ENCODE data around the gene UBR4. TPM values are rescaled to one million over a fixed set of nuclear protein-coding genes. Genes with fewer than 3 reads are reported as not detected.

UBR4 gene
- total RNA-seq, 1 donor from 2014 or later: 223 TPM

- Mint-ChIP-seq H3K36me3 (ENCODE audit: low read depth, unreplicated experiment) (peaks cover 41% of the 10 kb centered on the region), H3K27ac (ENCODE audit: unreplicated experiment) (no peak overlapping the region), H3K27me3 (ENCODE audit: unreplicated experiment) (peaks cover 2% of the 10 kb centered on the region), H3K4me3 (ENCODE audit: unreplicated experiment) (no peak overlapping the region), H3K9me3 (ENCODE audit: unreplicated experiment) (no peaks in the 10 kb centered on the region), H3K4me1 (ENCODE audit: unreplicated experiment) (peaks cover 13% of the 10 kb centered on the region)
- DNase-seq (ENCODE audit: low spot score): no peak
- TF ChIP-seq CTCF (IDR thresholded peaks at IDR 0.05; ENCODE audit: unreplicated experiment): no peak
Observed at GRCh38 chr1:19199969-19200604, 10.0 kb downstream of the UBR4 start.

DNA sequence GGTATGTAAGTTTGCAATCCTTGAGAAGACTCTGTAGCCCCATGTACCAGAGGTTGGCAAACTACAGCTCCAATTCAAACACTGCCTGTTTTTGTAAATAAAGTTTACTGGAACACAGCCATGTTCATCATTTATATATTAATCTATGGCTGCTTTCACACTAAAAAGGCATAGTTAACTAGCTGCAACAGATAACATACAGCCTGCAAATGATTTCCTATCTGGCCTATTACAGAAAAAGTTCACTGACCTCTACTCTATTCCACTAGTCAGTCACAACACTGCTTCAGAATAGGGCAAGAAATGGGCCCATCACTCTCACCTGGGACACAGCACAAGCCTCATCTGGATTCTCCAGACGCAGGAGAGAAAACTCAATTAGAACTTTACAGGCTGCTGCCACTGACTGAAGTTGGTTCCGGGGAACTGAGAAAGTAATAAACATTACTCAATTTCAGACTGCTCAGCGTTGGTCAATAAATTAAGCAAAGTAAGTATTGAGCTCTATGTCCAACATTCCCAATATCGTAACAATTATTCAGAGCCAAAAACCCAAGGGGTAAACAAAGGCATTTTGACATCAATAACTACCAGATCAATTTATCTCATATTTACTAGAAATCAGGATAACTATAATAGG is 10.6 kb downstream of the UBR4 start:
- no peak for DNase-seq (ENCODE audit: low spot score)
- no peak overlapping the region for H3K27ac Mint-ChIP-seq (ENCODE audit: unreplicated experiment)
- H3K36me3 Mint-ChIP-seq (ENCODE audit: low read depth, unreplicated experiment): peaks cover 36% of the 10 kb centered on the region
- H3K4me1 Mint-ChIP-seq (ENCODE audit: unreplicated experiment): peaks cover 7% of the 10 kb centered on the region
- no peak for TF ChIP-seq CTCF (IDR thresholded peaks at IDR 0.05; ENCODE audit: unreplicated experiment)
- no peak overlapping the region for H3K4me3 Mint-ChIP-seq (ENCODE audit: unreplicated experiment)
- H3K27me3 Mint-ChIP-seq (ENCODE audit: unreplicated experiment): peaks cover 2% of the 10 kb centered on the region
- no peaks in the 10 kb centered on the region for H3K9me3 Mint-ChIP-seq (ENCODE audit: unreplicated experiment)

GRCh38 chr1:19198820-19199219 is 11.2 kb downstream of the UBR4 start:
- Mint-ChIP-seq H3K27ac (ENCODE audit: unreplicated experiment) (no peak overlapping the region), H3K9me3 (ENCODE audit: unreplicated experiment) (no peaks in the 10 kb centered on the region), H3K36me3 (ENCODE audit: low read depth, unreplicated experiment) (peaks cover 37% of the 10 kb centered on the region), H3K4me3 (ENCODE audit: unreplicated experiment) (no peak overlapping the region), H3K27me3 (ENCODE audit: unreplicated experiment) (no peaks in the 10 kb centered on the region), H3K4me1 (ENCODE audit: unreplicated experiment) (peaks cover 4% of the 10 kb centered on the region)
- TF ChIP-seq CTCF (IDR thresholded peaks at IDR 0.05; ENCODE audit: unreplicated experiment): no peak
- no peak for DNase-seq (ENCODE audit: low spot score)

DNA sequence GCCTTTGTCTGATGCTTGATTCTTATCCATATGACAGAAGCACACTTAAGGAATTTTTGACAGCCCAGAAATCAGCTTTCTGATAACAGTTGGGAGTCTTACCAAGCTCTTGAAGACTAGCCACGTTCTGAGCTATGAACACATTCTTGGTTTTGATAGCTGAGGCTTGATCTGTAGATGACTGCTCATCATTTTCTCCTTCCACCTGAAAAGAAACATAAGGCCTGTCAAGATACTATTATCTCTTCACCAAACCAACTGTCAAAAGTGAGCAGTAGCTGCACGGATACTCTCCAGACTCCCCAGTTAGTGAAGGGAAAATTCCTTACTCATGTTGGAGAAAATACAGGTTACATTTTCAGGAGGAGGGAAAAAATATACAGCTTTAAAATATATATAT is 12.2 kb downstream of the UBR4 start:
- Mint-ChIP-seq H3K36me3 (ENCODE audit: low read depth, unreplicated experiment) (peaks cover 47% of the 10 kb centered on the region), H3K27me3 (ENCODE audit: unreplicated experiment) (no peaks in the 10 kb centered on the region), H3K4me3 (ENCODE audit: unreplicated experiment) (peak overlapping the region; percentile 9), H3K9me3 (ENCODE audit: unreplicated experiment) (no peaks in the 10 kb centered on the region), H3K4me1 (ENCODE audit: unreplicated experiment) (peaks cover 4% of the 10 kb centered on the region), H3K27ac (ENCODE audit: unreplicated experiment) (no peak overlapping the region)
- no peak for DNase-seq (ENCODE audit: low spot score)
- no peak for TF ChIP-seq CTCF (IDR thresholded peaks at IDR 0.05; ENCODE audit: unreplicated experiment)

DNA sequence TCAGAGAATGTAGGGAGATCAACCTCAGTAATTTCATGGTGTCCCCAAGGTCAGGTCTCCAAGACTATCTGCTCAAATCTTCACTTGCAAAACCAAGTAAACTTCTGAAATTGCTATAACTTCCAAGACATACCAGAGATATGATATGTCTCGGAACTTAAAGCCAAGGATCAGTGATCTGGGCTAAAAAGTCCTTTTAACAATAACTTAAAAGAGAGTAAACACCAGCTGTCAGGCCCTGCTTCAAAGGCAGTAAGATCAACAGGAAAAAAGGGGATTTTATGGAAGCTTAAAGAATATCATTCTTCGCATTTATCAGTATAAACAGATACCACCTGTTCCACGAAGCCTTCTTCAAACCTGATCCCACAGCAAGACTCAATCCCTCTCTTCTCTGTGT is 13.7 kb downstream of the UBR4 start:
- H3K4me1 Mint-ChIP-seq (ENCODE audit: unreplicated experiment): no peaks in the 10 kb centered on the region
- peaks cover 53% of the 10 kb centered on the region for H3K36me3 Mint-ChIP-seq (ENCODE audit: low read depth, unreplicated experiment)
- H3K27me3 Mint-ChIP-seq (ENCODE audit: unreplicated experiment): no peaks in the 10 kb centered on the region
- no peaks in the 10 kb centered on the region for H3K9me3 Mint-ChIP-seq (ENCODE audit: unreplicated experiment)
- H3K27ac Mint-ChIP-seq (ENCODE audit: unreplicated experiment): no peak overlapping the region
- H3K4me3 Mint-ChIP-seq (ENCODE audit: unreplicated experiment): no peak overlapping the region
- TF ChIP-seq CTCF (IDR thresholded peaks at IDR 0.05; ENCODE audit: unreplicated experiment): no peak
- no peak for DNase-seq (ENCODE audit: low spot score)

Measured in endothelial cell (in vitro differentiated cells).